Right lobe of liver (tissue), 4 donors: ENCODE results near the gene NCKAP5.

Experiments used
- CTCF ChIP-seq, 4 donors: fragments of 200-600 bp in 3 of 4; fragments of 450-650 bp in 1 of 4; IDR thresholded peaks; one replicate each; pipeline versions ENCODE4 v1.5.1 to v1.8.0; 2016 to 2022; ENCODE audit warnings: antibody characterized with exemption in 4 of 4, mild to moderate bottlenecking in 2 of 4
- POLR2A ChIP-seq: fragments of 450-650 bp; IDR thresholded peaks from one replicate; pipeline ENCODE4 v1.6.1; 2017; ENCODE audit warnings: antibody characterized with exemption, mild to moderate bottlenecking
- donor health status: DM: no; HTN: no; CAD: no.
- donor health status: DM: no; HTN: no; CAD: no.
- donor health status: DM: no; HTN: yes; CAD: no.

- TF ChIP-seq CTCF (IDR thresholded peaks at IDR 0.05) (no peak), POLR2A (no peak)
Measured at GRCh38 chr2:132863961-132864360, 704.3 kb downstream of the NCKAP5 start.
